Measurements from ENCODE around the gene SYT17.

SYT17 gene

GRCh38 chr16:19210968-19211367, 42.9 kb downstream of the SYT17 start:
- H3K4me3 ChIP-seq (ENCODE audit: insufficient read depth, low read depth, low read length, poor library complexity, severe bottlenecking): no peak overlapping the region
- H3K9me3 ChIP-seq (ENCODE audit: control insufficient read depth, low read length): no peaks in the 10 kb centered on the region
- no peak overlapping the region for H3K27ac ChIP-seq (ENCODE audit: insufficient read depth, low read length, poor library complexity, severe bottlenecking)
- no peaks in the 10 kb centered on the region for H3K36me3 ChIP-seq (ENCODE audit: control insufficient read depth, insufficient read depth, low read length)
- no peaks in the 10 kb centered on the region for H3K27me3 ChIP-seq (replicated peaks; ENCODE audit: control insufficient read depth, insufficient read depth, low read length, poor library complexity, severe bottlenecking)
- no peaks in the 10 kb centered on the region for H3K4me1 ChIP-seq (ENCODE audit: control insufficient read depth, insufficient read depth, low read length, poor library complexity, severe bottlenecking)
- no peak for DNase-seq

GRCh38 chr16:19212059-19212458, 44.0 kb downstream of the SYT17 start:
- Histone ChIP-seq H3K36me3 (ENCODE audit: control insufficient read depth, insufficient read depth, low read length) (no peaks in the 10 kb centered on the region), H3K9me3 (ENCODE audit: control insufficient read depth, low read length) (no peaks in the 10 kb centered on the region), H3K27ac (ENCODE audit: insufficient read depth, low read length, poor library complexity, severe bottlenecking) (no peak overlapping the region), H3K4me1 (ENCODE audit: control insufficient read depth, insufficient read depth, low read length, poor library complexity, severe bottlenecking) (no peaks in the 10 kb centered on the region), H3K27me3 (replicated peaks; ENCODE audit: control insufficient read depth, insufficient read depth, low read length, poor library complexity, severe bottlenecking) (no peaks in the 10 kb centered on the region), H3K4me3 (ENCODE audit: insufficient read depth, low read depth, low read length, poor library complexity, severe bottlenecking) (no peak overlapping the region)
- no peak for DNase-seq

- no peaks in the 10 kb centered on the region for H3K9me3 ChIP-seq (ENCODE audit: control insufficient read depth, low read length)
- H3K4me3 ChIP-seq (ENCODE audit: insufficient read depth, low read depth, low read length, poor library complexity, severe bottlenecking): no peak overlapping the region
- H3K4me1 ChIP-seq (ENCODE audit: control insufficient read depth, insufficient read depth, low read length, poor library complexity, severe bottlenecking): no peaks in the 10 kb centered on the region
- H3K27ac ChIP-seq (ENCODE audit: insufficient read depth, low read length, poor library complexity, severe bottlenecking): no peak overlapping the region
- no peaks in the 10 kb centered on the region for H3K27me3 ChIP-seq (replicated peaks; ENCODE audit: control insufficient read depth, insufficient read depth, low read length, poor library complexity, severe bottlenecking)
- DNase-seq: no peak
- no peaks in the 10 kb centered on the region for H3K36me3 ChIP-seq (ENCODE audit: control insufficient read depth, insufficient read depth, low read length)
These were observed 45.8 kb downstream of the SYT17 start for GRCh38 chr16:19213885-19214284.

DNA sequence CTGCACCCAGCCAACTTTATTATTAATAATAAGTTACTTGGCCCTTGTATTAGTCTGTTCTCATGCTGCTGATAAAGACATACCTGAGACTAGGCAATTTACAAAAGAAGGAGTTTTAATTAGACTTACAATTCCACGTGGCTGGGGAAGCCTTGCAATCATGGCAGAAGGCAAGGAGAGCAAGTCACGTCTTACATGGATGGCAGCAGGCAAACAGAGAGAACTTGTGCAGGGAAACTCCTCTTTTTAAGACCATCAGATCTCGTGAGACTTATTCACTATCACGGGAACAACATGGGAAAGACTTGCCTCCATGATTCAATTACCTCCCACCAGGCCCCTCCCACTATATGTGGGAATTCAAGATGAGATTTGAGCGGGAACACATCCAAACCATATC, 47.7 kb downstream of the SYT17 start:
- H3K9me3 ChIP-seq (ENCODE audit: control insufficient read depth, low read length): no peaks in the 10 kb centered on the region
- no peaks in the 10 kb centered on the region for H3K4me1 ChIP-seq (ENCODE audit: control insufficient read depth, insufficient read depth, low read length, poor library complexity, severe bottlenecking)
- no peaks in the 10 kb centered on the region for H3K27me3 ChIP-seq (replicated peaks; ENCODE audit: control insufficient read depth, insufficient read depth, low read length, poor library complexity, severe bottlenecking)
- H3K4me3 ChIP-seq (ENCODE audit: insufficient read depth, low read depth, low read length, poor library complexity, severe bottlenecking): no peak overlapping the region
- no peak for DNase-seq
- H3K36me3 ChIP-seq (ENCODE audit: control insufficient read depth, insufficient read depth, low read length): no peaks in the 10 kb centered on the region
- no peak overlapping the region for H3K27ac ChIP-seq (ENCODE audit: insufficient read depth, low read length, poor library complexity, severe bottlenecking)

DNA sequence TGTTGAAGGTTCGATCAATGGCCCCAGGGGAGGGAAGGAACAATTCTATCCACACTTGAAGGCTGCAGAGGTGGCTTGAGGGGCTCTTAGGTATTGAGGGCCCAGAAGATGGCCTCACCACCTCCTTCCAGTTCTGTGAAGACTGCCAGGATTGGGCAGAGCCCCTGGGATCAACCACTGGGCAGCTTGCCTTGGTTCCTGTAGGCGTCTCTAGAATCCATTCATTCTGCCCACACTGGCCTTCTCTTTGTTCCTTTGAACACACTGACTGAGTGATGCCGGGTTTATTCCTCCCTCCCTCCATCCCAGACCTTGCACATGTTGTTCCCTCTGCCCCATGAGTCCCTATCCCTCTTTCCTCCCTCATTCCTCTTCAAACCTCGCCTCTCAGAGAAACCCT, 50.5 kb downstream of the SYT17 start:
- no peak overlapping the region for H3K4me3 ChIP-seq (ENCODE audit: insufficient read depth, low read depth, low read length, poor library complexity, severe bottlenecking)
- H3K27ac ChIP-seq (ENCODE audit: insufficient read depth, low read length, poor library complexity, severe bottlenecking): no peak overlapping the region
- no peaks in the 10 kb centered on the region for H3K4me1 ChIP-seq (ENCODE audit: control insufficient read depth, insufficient read depth, low read length, poor library complexity, severe bottlenecking)
- DNase-seq: no peak
- no peaks in the 10 kb centered on the region for H3K36me3 ChIP-seq (ENCODE audit: control insufficient read depth, insufficient read depth, low read length)
- no peaks in the 10 kb centered on the region for H3K27me3 ChIP-seq (replicated peaks; ENCODE audit: control insufficient read depth, insufficient read depth, low read length, poor library complexity, severe bottlenecking)
- no peaks in the 10 kb centered on the region for H3K9me3 ChIP-seq (ENCODE audit: control insufficient read depth, low read length)

- no peaks in the 10 kb centered on the region for H3K4me1 ChIP-seq (ENCODE audit: control insufficient read depth, insufficient read depth, low read length, poor library complexity, severe bottlenecking)
- DNase-seq: no peak
- H3K9me3 ChIP-seq (ENCODE audit: control insufficient read depth, low read length): no peaks in the 10 kb centered on the region
- no peaks in the 10 kb centered on the region for H3K27me3 ChIP-seq (replicated peaks; ENCODE audit: control insufficient read depth, insufficient read depth, low read length, poor library complexity, severe bottlenecking)
- H3K36me3 ChIP-seq (ENCODE audit: control insufficient read depth, insufficient read depth, low read length): no peaks in the 10 kb centered on the region
- no peak overlapping the region for H3K4me3 ChIP-seq (ENCODE audit: insufficient read depth, low read depth, low read length, poor library complexity, severe bottlenecking)
- no peak overlapping the region for H3K27ac ChIP-seq (ENCODE audit: insufficient read depth, low read length, poor library complexity, severe bottlenecking)
These were observed 51.8 kb downstream of the SYT17 start for GRCh38 chr16:19219836-19220235.

GRCh38 chr16:19223235-19224170, 55.5 kb downstream of the SYT17 start:
- DNase-seq: no peak
- no peaks in the 10 kb centered on the region for H3K36me3 ChIP-seq (ENCODE audit: control insufficient read depth, insufficient read depth, low read length)
- no peak overlapping the region for H3K27ac ChIP-seq (ENCODE audit: insufficient read depth, low read length, poor library complexity, severe bottlenecking)

GRCh38 chr16:19225651-19226050, 57.6 kb downstream of the SYT17 start:
- Histone ChIP-seq H3K27ac (ENCODE audit: insufficient read depth, low read length, poor library complexity, severe bottlenecking) (no peak overlapping the region), H3K9me3 (ENCODE audit: control insufficient read depth, low read length) (no peaks in the 10 kb centered on the region)

More at GRCh38 chr16:19223235-19224170, 55.5 kb downstream of the SYT17 start:
- Histone ChIP-seq H3K4me1 (ENCODE audit: control insufficient read depth, insufficient read depth, low read length, poor library complexity, severe bottlenecking) (no peaks in the 10 kb centered on the region), H3K9me3 (ENCODE audit: control insufficient read depth, low read length) (no peaks in the 10 kb centered on the region), H3K27me3 (replicated peaks; ENCODE audit: control insufficient read depth, insufficient read depth, low read length, poor library complexity, severe bottlenecking) (no peaks in the 10 kb centered on the region), H3K4me3 (ENCODE audit: insufficient read depth, low read depth, low read length, poor library complexity, severe bottlenecking) (no peak overlapping the region)

DNA sequence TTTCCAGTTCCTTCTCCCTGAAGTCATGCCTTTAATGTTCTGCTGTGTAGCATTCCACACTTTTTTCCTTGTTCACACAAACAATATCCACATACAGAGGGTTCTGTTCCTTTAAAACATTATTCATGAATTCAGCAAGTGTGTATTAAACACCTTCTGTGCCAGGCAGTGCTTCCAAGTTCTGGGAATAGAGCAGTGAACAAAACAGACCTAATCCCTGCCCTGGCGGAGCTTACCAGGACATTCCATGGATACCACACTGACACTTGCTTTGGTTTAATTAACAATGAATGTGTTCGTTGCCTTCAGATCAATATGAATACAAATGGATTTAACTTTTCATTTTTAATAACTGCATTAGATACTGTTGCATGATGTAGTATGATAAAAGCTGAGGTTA, 59.6 kb downstream of the SYT17 start:
- Histone ChIP-seq H3K27me3 (replicated peaks; ENCODE audit: control insufficient read depth, insufficient read depth, low read length, poor library complexity, severe bottlenecking) (no peaks in the 10 kb centered on the region), H3K4me1 (ENCODE audit: control insufficient read depth, insufficient read depth, low read length, poor library complexity, severe bottlenecking) (no peaks in the 10 kb centered on the region), H3K4me3 (ENCODE audit: insufficient read depth, low read depth, low read length, poor library complexity, severe bottlenecking) (no peak overlapping the region), H3K9me3 (ENCODE audit: control insufficient read depth, low read length) (no peaks in the 10 kb centered on the region), H3K36me3 (ENCODE audit: control insufficient read depth, insufficient read depth, low read length) (no peaks in the 10 kb centered on the region), H3K27ac (ENCODE audit: insufficient read depth, low read length, poor library complexity, severe bottlenecking) (no peak overlapping the region)
- DNase-seq: no peak

More at GRCh38 chr16:19225651-19226050, 57.6 kb downstream of the SYT17 start:
- Histone ChIP-seq H3K27me3 (replicated peaks; ENCODE audit: control insufficient read depth, insufficient read depth, low read length, poor library complexity, severe bottlenecking) (no peaks in the 10 kb centered on the region), H3K4me1 (ENCODE audit: control insufficient read depth, insufficient read depth, low read length, poor library complexity, severe bottlenecking) (no peaks in the 10 kb centered on the region), H3K36me3 (ENCODE audit: control insufficient read depth, insufficient read depth, low read length) (no peaks in the 10 kb centered on the region), H3K4me3 (ENCODE audit: insufficient read depth, low read depth, low read length, poor library complexity, severe bottlenecking) (no peak overlapping the region)
- no peak for DNase-seq

GRCh38 chr16:19228052-19228451, 60.0 kb downstream of the SYT17 start:
- no peak for DNase-seq

More at GRCh38 chr16:19228052-19228451, 60.0 kb downstream of the SYT17 start:
- Histone ChIP-seq H3K27ac (ENCODE audit: insufficient read depth, low read length, poor library complexity, severe bottlenecking) (no peak overlapping the region), H3K27me3 (replicated peaks; ENCODE audit: control insufficient read depth, insufficient read depth, low read length, poor library complexity, severe bottlenecking) (no peaks in the 10 kb centered on the region), H3K4me1 (ENCODE audit: control insufficient read depth, insufficient read depth, low read length, poor library complexity, severe bottlenecking) (no peaks in the 10 kb centered on the region), H3K4me3 (ENCODE audit: insufficient read depth, low read depth, low read length, poor library complexity, severe bottlenecking) (no peak overlapping the region), H3K9me3 (ENCODE audit: control insufficient read depth, low read length) (no peaks in the 10 kb centered on the region), H3K36me3 (ENCODE audit: control insufficient read depth, insufficient read depth, low read length) (no peaks in the 10 kb centered on the region)

Data from effector memory CD4-positive, alpha-beta T cell (primary cell).